RWPE2 (cell line): ENCODE measurements around the gene ZBTB20.

Experiments used
- ATAC-seq: fragments of 200-7000 bp; cut with Tn5 transposase; 3 replicates; pipeline ENCODE4 v1.9.1; 2021; ENCODE audit warnings: low read depth
- DNase-seq: peaks from one replicate; pipeline ENCODE4 v3.0.0-alpha.2; 2020; ENCODE audit warnings: low spot score
- H3K27ac ChIP-seq: fragments of 450-650 bp; 2 replicates; pipeline ENCODE4 v1.5.1; 2017; ENCODE audit warnings: mild to moderate bottlenecking; ENCODE audit not compliant: poor library complexity, severe bottlenecking
- H3K27me3 ChIP-seq: fragments of 250-450 bp; sonication (Bioruptor Pico); 2 replicates; pipeline ENCODE4 v1.5.1; 2021; ENCODE audit warnings: mild to moderate bottlenecking, moderate library complexity; ENCODE audit not compliant: insufficient read depth, poor library complexity, severe bottlenecking
- H3K36me3 ChIP-seq: fragments of 250-450 bp; sonication (Bioruptor Pico); 2 replicates; pipeline ENCODE4 v1.5.1; 2020; ENCODE audit warnings: low read depth, mild to moderate bottlenecking, moderate library complexity
- H3K4me1 ChIP-seq: fragments of 250-450 bp; sonication (Bioruptor Pico); 2 replicates; pipeline ENCODE4 v1.5.1; 2021; ENCODE audit warnings: mild to moderate bottlenecking, moderate library complexity; ENCODE audit not compliant: insufficient read depth, poor library complexity, severe bottlenecking
- H3K4me3 ChIP-seq: fragments of 250-450 bp; sonication (Bioruptor Pico); 2 replicates; pipeline ENCODE4 v1.5.1; 2021; ENCODE audit warnings: mild to moderate bottlenecking, moderate library complexity; ENCODE audit not compliant: severe bottlenecking
- H3K9me3 ChIP-seq: fragments of 250-450 bp; sonication (Bioruptor Pico); 2 replicates; pipeline ENCODE4 v1.5.1; 2021; ENCODE audit warnings: mild to moderate bottlenecking, moderate library complexity; ENCODE audit not compliant: severe bottlenecking
- CTCF ChIP-seq: fragments of 450-650 bp; IDR thresholded peaks from one replicate; pipeline ENCODE4 v1.5.1; 2017; ENCODE audit warnings: mild to moderate bottlenecking, moderate library complexity; ENCODE audit not compliant: poor library complexity, severe bottlenecking

Gene ZBTB20

DNA sequence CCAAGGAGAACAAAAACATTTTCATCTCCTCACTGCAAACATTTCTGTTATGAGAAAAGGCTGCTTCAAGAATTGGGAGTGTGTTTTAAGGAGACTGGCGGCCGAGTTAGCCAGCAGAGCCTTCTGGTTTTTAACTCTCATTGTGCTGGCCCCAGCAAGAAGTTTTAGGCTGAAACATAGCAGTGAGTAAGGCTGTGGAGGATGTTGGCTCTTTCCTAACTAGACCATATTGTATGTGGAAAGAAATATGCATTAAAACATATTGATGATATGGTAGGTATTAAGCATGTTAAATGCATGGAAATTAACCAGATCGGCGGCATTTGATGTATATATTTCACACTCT lies 762.6 kb downstream of the ZBTB20 start:
- Histone ChIP-seq H3K9me3 (no peaks in the 10 kb centered on the region), H3K4me1 (no peaks in the 10 kb centered on the region), H3K27me3 (no peaks in the 10 kb centered on the region), H3K27ac (no peak overlapping the region), H3K36me3 (no peaks in the 10 kb centered on the region), H3K4me3 (no peak overlapping the region)
- peak; percentile 9; the same call in 1 of the 3 replicates for ATAC-seq
- TF ChIP-seq CTCF, result no peak
- no peak for DNase-seq

DNA sequence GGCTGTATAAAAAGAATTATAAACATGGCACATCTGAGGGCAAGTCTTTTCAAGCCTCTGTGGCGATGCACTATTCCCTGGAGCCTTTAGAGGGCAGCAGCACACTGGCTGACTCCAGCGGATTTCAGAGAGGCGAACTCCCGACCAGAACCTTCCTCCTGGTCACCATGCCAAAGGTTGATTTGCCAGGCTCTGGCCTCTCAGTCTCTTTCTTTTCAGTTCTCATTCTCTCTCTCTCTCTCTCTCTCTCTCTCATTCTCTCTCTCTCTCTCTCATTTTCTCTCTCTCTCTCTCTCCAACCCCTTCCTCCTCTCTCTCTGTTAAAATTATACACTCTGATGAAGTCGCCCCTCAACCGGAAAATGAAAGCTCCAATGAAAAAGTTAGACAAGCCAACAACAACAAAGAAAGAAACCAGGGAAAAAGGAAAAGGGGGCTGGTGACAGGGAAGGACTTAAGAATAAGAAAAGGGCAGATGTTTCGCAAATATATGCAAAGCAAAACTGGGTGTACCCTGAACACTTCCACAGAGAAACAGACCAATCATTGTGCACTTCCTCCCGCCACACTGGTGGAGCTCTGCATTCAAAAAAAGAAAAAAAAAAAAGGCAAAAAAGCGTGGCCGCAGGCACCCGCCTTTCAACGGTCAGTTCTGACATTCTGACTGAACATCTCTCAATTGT lies 763.1 kb downstream of the ZBTB20 start:
- H3K27me3 ChIP-seq, result no peaks in the 10 kb centered on the region
- DNase-seq, result no peak
- H3K4me1 ChIP-seq, result no peaks in the 10 kb centered on the region
- H3K9me3 ChIP-seq, result no peaks in the 10 kb centered on the region
- TF ChIP-seq CTCF, result peak; percentile 94
- no peak overlapping the region for H3K27ac ChIP-seq
- ATAC-seq, result peak; percentile 89
- H3K4me3 ChIP-seq, result peak overlapping the region; percentile 23
- no peaks in the 10 kb centered on the region for H3K36me3 ChIP-seq

GRCh38 chr3:114380233-114380651 lies 766.8 kb downstream of the ZBTB20 start:
- ATAC-seq, result no peak
- Histone ChIP-seq H3K27me3 (no peaks in the 10 kb centered on the region), H3K4me3 (no peak overlapping the region), H3K36me3 (no peaks in the 10 kb centered on the region), H3K27ac (no peak overlapping the region), H3K9me3 (no peaks in the 10 kb centered on the region), H3K4me1 (no peaks in the 10 kb centered on the region)
- DNase-seq, result no peak
- TF ChIP-seq CTCF, result no peak

DNA sequence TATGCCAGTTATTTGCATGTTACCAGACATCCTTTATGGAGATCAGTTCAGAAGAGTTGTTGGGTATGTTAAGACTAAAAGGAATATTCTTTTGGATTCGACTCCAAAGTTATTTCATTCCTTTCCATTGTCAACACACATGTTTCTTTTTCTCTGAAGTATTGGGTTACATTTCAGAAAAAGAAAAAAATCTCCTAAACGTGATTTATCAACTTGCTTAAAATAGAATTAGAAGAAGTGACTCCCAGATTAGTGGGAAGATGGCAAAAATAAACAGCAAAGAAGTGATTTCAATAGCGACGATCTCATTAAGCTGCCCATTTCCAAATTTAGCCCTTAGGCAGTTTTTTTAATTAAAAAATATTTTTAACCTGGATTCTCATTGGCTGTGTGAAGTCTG lies 767.8 kb downstream of the ZBTB20 start:
- no peak for TF ChIP-seq CTCF
- Histone ChIP-seq H3K4me3 (no peak overlapping the region), H3K27ac (no peak overlapping the region), H3K4me1 (no peaks in the 10 kb centered on the region), H3K36me3 (no peaks in the 10 kb centered on the region), H3K9me3 (no peaks in the 10 kb centered on the region), H3K27me3 (no peaks in the 10 kb centered on the region)
- ATAC-seq, result no peak
- DNase-seq, result no peak

- Histone ChIP-seq H3K27ac (no peak overlapping the region), H3K4me3 (no peak overlapping the region), H3K27me3 (no peaks in the 10 kb centered on the region), H3K4me1 (no peaks in the 10 kb centered on the region), H3K9me3 (no peaks in the 10 kb centered on the region), H3K36me3 (no peaks in the 10 kb centered on the region)
- no peak for TF ChIP-seq CTCF
- DNase-seq, result no peak
- ATAC-seq, result no peak
These were observed 768.3 kb downstream of the ZBTB20 start for GRCh38 chr3:114378760-114379159.
